GM23248 (cell line): ENCODE data around the gene TREML4. TPM values are rescaled to one million over a fixed set of nuclear protein-coding genes. Genes with fewer than 3 reads are reported as not detected.
"Not testable (repeated sequence)": the region's sequence is repeated elsewhere in the genome, so short reads cannot be mapped to it uniquely, and the experiment has no call there.

Experiments
- DNase-seq: peaks from one replicate; pipeline ENCODE4 v3.0.0-alpha.2; 2015
- H2AFZ ChIP-seq: fragments of 200-600 bp; sonication (generic); 2 replicates; pipeline ENCODE4 v1.6.1; 2016; ENCODE audit warnings: antibody characterized with exemption
- H3F3A ChIP-seq: fragments of 200-600 bp; sonication (generic); 2 replicates; pipeline ENCODE4 v1.6.1; 2016; ENCODE audit warnings: mild to moderate bottlenecking, antibody characterized with exemption, mixed run types; ENCODE audit not compliant: insufficient read depth
- H3K27ac ChIP-seq: fragments of 200-600 bp; sonication (generic); 2 replicates; pipeline ENCODE4 v1.5.1; 2016; ENCODE audit warnings: mild to moderate bottlenecking
- H3K27me3 ChIP-seq: fragments of 200-600 bp; sonication (generic); replicated peaks from 2 replicates; pipeline ENCODE4 v1.6.1; 2016; ENCODE audit warnings: mild to moderate bottlenecking; ENCODE audit not compliant: insufficient read depth
- H3K36me3 ChIP-seq: fragments of 200-600 bp; sonication (generic); 2 replicates; pipeline ENCODE4 v1.6.1; 2016; ENCODE audit warnings: low read depth, mild to moderate bottlenecking
- H3K4me1 ChIP-seq: fragments of 200-600 bp; sonication (generic); 2 replicates; pipeline ENCODE4 v1.6.1; 2016; ENCODE audit warnings: mild to moderate bottlenecking; ENCODE audit not compliant: insufficient read depth
- H3K4me2 ChIP-seq: fragments of 200-600 bp; sonication (generic); one replicate; pipeline ENCODE4 v1.6.1; 2016; ENCODE audit warnings: mild to moderate bottlenecking; ENCODE audit not compliant: unreplicated experiment
- H3K4me3 ChIP-seq: fragments of 200-600 bp; sonication (generic); 2 replicates; pipeline ENCODE4 v1.5.1; 2016; ENCODE audit warnings: mild to moderate bottlenecking
- H3K79me2 ChIP-seq: fragments of 200-600 bp; sonication (generic); 2 replicates; pipeline ENCODE4 v1.6.1; 2016; ENCODE audit warnings: mild to moderate bottlenecking; ENCODE audit not compliant: insufficient read depth
- H3K9ac ChIP-seq: fragments of 200-600 bp; sonication (generic); 2 replicates; pipeline ENCODE4 v1.6.1; 2016; ENCODE audit warnings: mild to moderate bottlenecking
- H3K9me2 ChIP-seq: fragments of 200-600 bp; sonication (generic); 2 replicates; pipeline ENCODE4 v1.6.1; 2016; ENCODE audit warnings: mixed run types, mild to moderate bottlenecking, moderate library complexity; ENCODE audit not compliant: insufficient read depth
- H3K9me3 ChIP-seq: fragments of 200-600 bp; sonication (generic); one replicate; pipeline ENCODE4 v1.6.1; 2017; ENCODE audit warnings: low read depth
- H4K20me1 ChIP-seq: fragments of 200-600 bp; sonication (generic); 2 replicates; pipeline ENCODE4 v1.6.0; 2016; ENCODE audit not compliant: insufficient read depth
- EZH2 ChIP-seq: fragments of 200-600 bp; sonication (generic); IDR thresholded peaks from 2 replicates; pipeline ENCODE4 v1.6.1; 2018; ENCODE audit warnings: antibody characterized with exemption, mild to moderate bottlenecking; ENCODE audit not compliant: insufficient read depth, poor library complexity, severe bottlenecking
- EZH2phosphoT487 ChIP-seq: fragments of 200-600 bp; sonication (generic); IDR thresholded peaks from 2 replicates; pipeline ENCODE4 v1.6.1; 2018; ENCODE audit warnings: antibody characterized with exemption, moderate library complexity, mild to moderate bottlenecking, low read depth; ENCODE audit not compliant: insufficient read depth
- WGBS, 2 experiments: methylation state at CpG; one replicate each; pipeline ENCODE4 v1.1.6; 2015 to 2017; ENCODE audit warnings: low lambda C conversion rate in 2 of 2, low coverage in 1 of 2; ENCODE audit errors: missing lambda C conversion rate in 2 of 2; 5-methylcytosine and 5-hydroxymethylcytosine counted together
- in situ Hi-C: fragments of 300-500 bp; cut with MboI; formaldehyde crosslinking; loops from 2 replicates; pipeline ENCODE4 v1.15.0; 2020
- polyA plus RNA-seq: library from polyadenylated mRNA; unstranded; fragments of >200 nt; fragmentation: Nextera tagmentation; extraction: Ambion mirVana; gene quantifications from 2 replicates; pipeline ENCODE4 v1.2.1, GENCODE V29; 2016
- total RNA-seq: library from RNA; depleted of rRNA; stranded (reverse); fragments of >200 nt; shearing (Covaris generic); gene quantifications from 2 replicates; pipeline ENCODE4 v1.2.3, GENCODE V29; 2014

The TREML4 gene
- total and polyA plus RNA-seq, 2 experiments from 2014 or later = not detected

DNA sequence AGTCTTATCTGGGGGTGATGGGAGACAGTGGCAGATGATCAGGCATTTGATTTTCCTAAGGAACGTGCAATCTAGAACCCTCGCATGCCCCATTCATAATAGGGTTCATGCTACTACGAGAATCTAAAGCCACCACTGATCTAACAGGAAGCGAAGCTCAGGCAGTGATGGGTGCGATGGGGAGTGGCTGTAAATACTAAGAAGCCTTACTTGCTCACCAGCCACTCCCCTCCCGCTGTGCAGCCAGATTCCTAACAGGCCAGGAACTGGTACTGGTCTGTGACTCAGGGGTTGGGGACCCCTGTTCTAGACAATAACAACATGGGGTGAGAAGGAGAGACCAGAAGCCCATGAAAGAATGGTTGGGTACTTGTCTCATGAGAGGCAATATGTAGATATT, 4.5 kb downstream of the TREML4 start:
- Histone ChIP-seq H3F3A (no peaks in the 10 kb centered on the region), H3K9ac (no peak overlapping the region), H3K9me2 (no peaks in the 10 kb centered on the region), H3K4me1 (no peaks in the 10 kb centered on the region), H3K27me3 (peaks cover 6% of the 10 kb centered on the region; the same call in 1 of the 2 replicates), H3K36me3 (no peaks in the 10 kb centered on the region), H4K20me1 (no peaks in the 10 kb centered on the region), H3K27ac (no peak overlapping the region), H3K4me3 (no peak overlapping the region), H3K79me2 (no peaks in the 10 kb centered on the region), H3K9me3 (no peaks in the 10 kb centered on the region), H3K4me2 (no peak overlapping the region), H2AFZ (no peak overlapping the region)
- DNase-seq = no peak
- in situ Hi-C loops = no loop called here
- WGBS, 2 experiments = 65 to 72% methylated on average over 6 of the region's 6 CpGs
- TF ChIP-seq EZH2 (no peak), EZH2phosphoT487 (no peak)

DNA sequence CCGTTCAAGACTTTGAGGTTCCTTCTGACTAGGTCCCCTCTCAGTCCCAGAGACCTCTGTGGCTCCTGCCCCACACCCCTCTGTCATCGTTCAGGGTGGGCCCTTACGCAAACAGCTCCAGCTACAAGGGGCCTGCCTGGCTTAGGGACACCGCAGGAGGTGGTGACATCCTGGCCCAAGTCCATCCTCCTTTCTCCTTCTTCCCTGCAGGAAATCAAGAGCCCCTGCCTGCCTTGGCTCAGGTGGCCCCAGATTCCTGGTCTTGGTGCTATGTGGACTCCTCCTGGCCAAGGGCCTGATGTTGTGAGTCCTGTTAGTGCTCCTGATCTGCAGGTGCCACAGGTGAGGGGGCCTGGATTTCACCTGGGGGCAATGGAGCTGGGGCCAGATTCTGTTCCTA, 8.1 kb downstream of the TREML4 start:
- H4K20me1 ChIP-seq = no peaks in the 10 kb centered on the region
- no peak overlapping the region for H3K4me2 ChIP-seq
- H3K27ac ChIP-seq = no peak overlapping the region
- H3K9me3 ChIP-seq = no peaks in the 10 kb centered on the region
- WGBS, 2 experiments = 50 to 70% methylated on average over 4 of the region's 4 CpGs
- no peaks in the 10 kb centered on the region for H3K36me3 ChIP-seq
- H3K4me3 ChIP-seq = no peak overlapping the region
- TF ChIP-seq EZH2phosphoT487 (no peak), EZH2 (no peak)
- no peaks in the 10 kb centered on the region for H3K9me2 ChIP-seq
- H3F3A ChIP-seq = no peaks in the 10 kb centered on the region
- no peak overlapping the region for H2AFZ ChIP-seq
- no peak for DNase-seq
- in situ Hi-C loops = no loop called here
- H3K27me3 ChIP-seq = peaks cover 37% of the 10 kb centered on the region
- no peak overlapping the region for H3K9ac ChIP-seq
- no peaks in the 10 kb centered on the region for H3K79me2 ChIP-seq
- no peaks in the 10 kb centered on the region for H3K4me1 ChIP-seq

DNA sequence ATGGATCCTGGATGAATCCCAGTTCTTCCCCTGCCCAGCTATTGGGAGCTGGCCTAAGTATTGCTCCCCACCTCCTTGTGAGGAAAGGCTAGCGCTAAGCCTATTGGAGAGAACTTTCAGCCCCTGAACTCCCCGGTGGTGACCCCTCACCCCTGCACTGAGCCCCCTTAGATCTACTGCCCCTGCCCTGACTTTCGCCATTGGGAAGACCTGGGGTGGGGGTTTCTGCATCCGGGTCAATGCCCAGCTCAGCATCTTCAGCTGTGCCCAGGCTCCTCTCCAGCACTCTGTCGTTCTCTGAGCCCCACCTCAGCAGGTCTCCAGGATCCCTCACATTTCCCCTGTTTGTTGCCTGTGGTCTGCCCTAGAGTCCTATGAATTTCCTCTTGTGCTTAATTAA, 9.0 kb downstream of the TREML4 start:
- H3K79me2 ChIP-seq = no peaks in the 10 kb centered on the region
- H3K27ac ChIP-seq = no peak overlapping the region
- no peaks in the 10 kb centered on the region for H4K20me1 ChIP-seq
- 35% methylated on average over 4 to 5 of the region's 5 CpGs for WGBS, 2 experiments
- H2AFZ ChIP-seq = no peak overlapping the region
- H3K9me2 ChIP-seq = no peaks in the 10 kb centered on the region
- no peaks in the 10 kb centered on the region for H3K4me1 ChIP-seq
- H3K27me3 ChIP-seq = peaks cover 37% of the 10 kb centered on the region
- H3K36me3 ChIP-seq = no peaks in the 10 kb centered on the region
- TF ChIP-seq EZH2phosphoT487 = no peak
- no peak for TF ChIP-seq EZH2
- no peak overlapping the region for H3K9ac ChIP-seq
- no peaks in the 10 kb centered on the region for H3K9me3 ChIP-seq
- H3F3A ChIP-seq = no peaks in the 10 kb centered on the region
- no peak overlapping the region for H3K4me3 ChIP-seq
- no peak overlapping the region for H3K4me2 ChIP-seq
- in situ Hi-C loops = no loop called here
- no peak for DNase-seq

DNA sequence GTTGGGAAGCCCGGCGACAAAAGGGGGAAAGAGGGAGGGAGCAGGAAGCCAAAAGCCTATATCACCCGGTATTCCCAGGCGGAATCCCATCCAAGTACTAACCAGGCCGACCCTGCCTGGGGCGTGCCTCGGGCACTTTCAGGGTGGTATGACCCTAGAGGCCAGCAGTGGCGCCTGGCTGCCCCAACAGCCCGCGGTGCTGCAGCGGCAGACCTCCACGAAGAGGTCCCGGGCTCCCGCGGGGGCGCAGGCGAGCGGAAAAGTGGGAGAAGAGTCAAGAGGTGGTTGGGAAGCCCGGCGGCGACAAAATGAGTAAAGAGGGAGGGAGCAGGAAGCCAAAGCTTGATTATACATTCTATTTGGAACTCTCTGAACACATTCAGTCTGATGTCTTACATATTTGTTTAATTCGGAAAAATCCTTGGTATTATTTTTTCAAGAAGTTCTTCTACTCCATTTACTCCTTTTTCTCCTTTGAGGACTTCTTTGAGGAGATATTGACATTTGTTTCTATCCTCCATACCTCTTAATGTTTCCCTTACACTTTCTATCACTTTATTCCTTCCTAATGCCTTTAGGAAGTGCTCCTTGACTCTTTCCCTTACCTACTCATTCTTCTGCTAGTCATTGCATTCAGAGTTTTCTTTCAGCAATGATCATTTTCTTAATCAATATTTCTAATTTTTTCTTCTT, 11.5 kb downstream of the TREML4 start:
- Histone ChIP-seq H3K4me1 (no peaks in the 10 kb centered on the region), H3K4me2 (no peak overlapping the region), H3K4me3 (no peak overlapping the region), H3K9me2 (no peaks in the 10 kb centered on the region), H3K79me2 (no peaks in the 10 kb centered on the region), H3K36me3 (no peaks in the 10 kb centered on the region), H3K9me3 (no peaks in the 10 kb centered on the region), H2AFZ (no peak overlapping the region), H4K20me1 (no peaks in the 10 kb centered on the region), H3K9ac (no peak overlapping the region), H3K27ac (no peak overlapping the region), H3K27me3 (peaks cover 37% of the 10 kb centered on the region), H3F3A (no peaks in the 10 kb centered on the region)
- 4 to 8% methylated on average over 21 to 22 of the region's 22 CpGs for WGBS, 2 experiments
- no peak for DNase-seq
- TF ChIP-seq EZH2phosphoT487 (no peak), EZH2 (no peak)
- in situ Hi-C loops = no loop called here

DNA sequence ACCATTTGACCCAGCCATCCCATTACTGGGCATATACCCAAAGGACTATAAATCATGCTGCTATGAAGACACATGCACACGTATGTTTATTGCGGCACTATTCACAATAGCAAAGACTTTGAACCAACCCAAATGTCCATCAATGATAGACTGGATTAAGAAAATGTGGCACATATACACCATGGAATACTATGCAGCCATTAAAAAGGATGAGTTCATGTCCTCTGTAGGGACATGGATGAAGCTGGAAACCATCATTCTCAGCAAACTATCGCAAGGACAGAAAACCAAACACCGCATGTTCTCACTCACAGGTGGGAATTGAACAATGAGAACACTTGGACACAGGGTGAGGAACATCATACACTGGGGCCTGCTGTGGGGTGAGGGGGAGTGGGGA, 18.4 kb downstream of the TREML4 start:
- H3K4me2 ChIP-seq, H3K4me1 ChIP-seq, H3K27ac ChIP-seq, DNase-seq, H3K4me3 ChIP-seq, H3F3A ChIP-seq, H4K20me1 ChIP-seq, H3K27me3 ChIP-seq, H2AFZ ChIP-seq, H3K9ac ChIP-seq, H3K9me3 ChIP-seq, H3K36me3 ChIP-seq, H3K9me2 ChIP-seq, H3K79me2 ChIP-seq, in situ Hi-C loops: not testable (repeated sequence)
- 48 to 52% methylated on average over 4 of the region's 4 CpGs for WGBS, 2 experiments
